TTC549 (cell line): ENCODE measurements around the gene CD84.
A peak's percentile ranks its signal among the peaks of the same experiment; 100 is the strongest.
"Not testable (repeated sequence)": the region's sequence is repeated elsewhere in the genome, so short reads cannot be mapped to it uniquely, and the experiment has no call there.

ENCODE experiments used
- FAIRE-seq: peaks from 2 replicates; lab custom pipeline; 2012; peaks lifted over from hg19 to GRCh38; lab: Jason Lieb, UNC

Gene CD84

GRCh38 chr1:160541622-160542302, 37.5 kb downstream of the CD84 start:
- no peak for FAIRE-seq

GRCh38 chr1:160540859-160541233, 38.5 kb downstream of the CD84 start:
- FAIRE-seq, result no peak

- no peak for FAIRE-seq
These were observed 39.1 kb downstream of the CD84 start for GRCh38 chr1:160539990-160540858.

- FAIRE-seq, result no peak
These were observed 39.7 kb downstream of the CD84 start for GRCh38 chr1:160539684-160539989.

- FAIRE-seq, result no peak
These were observed 40.2 kb downstream of the CD84 start for GRCh38 chr1:160538985-160539651.

- no peak for FAIRE-seq
These were observed 41.3 kb downstream of the CD84 start for GRCh38 chr1:160537714-160538665.

GRCh38 chr1:160534823-160535605, 44.3 kb downstream of the CD84 start:
- FAIRE-seq, result peak; percentile 87

- not testable (repeated sequence) for FAIRE-seq
These were observed 46.8 kb downstream of the CD84 start for GRCh38 chr1:160532557-160532813.

GRCh38 chr1:160531809-160532556, 47.3 kb downstream of the CD84 start:
- FAIRE-seq, result not testable (repeated sequence)

GRCh38 chr1:160529401-160529952, 49.8 kb downstream of the CD84 start:
- not testable (repeated sequence) for FAIRE-seq

- not testable (repeated sequence) for FAIRE-seq
These were observed 55.5 kb downstream of the CD84 start for GRCh38 chr1:160523789-160524188.

GRCh38 chr1:160522622-160523345, 56.5 kb downstream of the CD84 start, which contains the start of gene SLAMF6:
SLAMF6 (minus strand) TSS chr1:160523255; CDS start chr1:160523192, 63 bp downstream.
- no peak for FAIRE-seq

GRCh38 chr1:160522136-160522535, 57.2 kb downstream of the CD84 start:
- no peak for FAIRE-seq

GRCh38 chr1:160521554-160521953, 57.7 kb downstream of the CD84 start:
- no peak for FAIRE-seq

- FAIRE-seq, result no peak
These were observed 58.3 kb downstream of the CD84 start for GRCh38 chr1:160520999-160521398.

- no peak for FAIRE-seq
These were observed 58.7 kb downstream of the CD84 start for GRCh38 chr1:160520582-160520981.

- no peak for FAIRE-seq
These were observed 59.5 kb downstream of the CD84 start for GRCh38 chr1:160519642-160520435.

- FAIRE-seq, result not testable (repeated sequence)
These were observed 61.8 kb downstream of the CD84 start for GRCh38 chr1:160517519-160517918.

GRCh38 chr1:160515908-160516307, 63.4 kb downstream of the CD84 start:
- FAIRE-seq, result not testable (repeated sequence)
